Stimulated activated CD4-positive, alpha-beta T cell treated with anti-CD3 and anti-CD28 coated beads, Interleukin-4, amount 100 ng/mL, for 1 hour (primary cell): ENCODE measurements around the gene C10orf67.
"Not testable (repeated sequence)": the region's sequence is repeated elsewhere in the genome, so short reads cannot be mapped to it uniquely, and the experiment has no call there.

ENCODE experiments used
- DNase-seq: peaks from one replicate; pipeline ENCODE4 v3.0.0-alpha.2; 2020

C10orf67 gene

DNA sequence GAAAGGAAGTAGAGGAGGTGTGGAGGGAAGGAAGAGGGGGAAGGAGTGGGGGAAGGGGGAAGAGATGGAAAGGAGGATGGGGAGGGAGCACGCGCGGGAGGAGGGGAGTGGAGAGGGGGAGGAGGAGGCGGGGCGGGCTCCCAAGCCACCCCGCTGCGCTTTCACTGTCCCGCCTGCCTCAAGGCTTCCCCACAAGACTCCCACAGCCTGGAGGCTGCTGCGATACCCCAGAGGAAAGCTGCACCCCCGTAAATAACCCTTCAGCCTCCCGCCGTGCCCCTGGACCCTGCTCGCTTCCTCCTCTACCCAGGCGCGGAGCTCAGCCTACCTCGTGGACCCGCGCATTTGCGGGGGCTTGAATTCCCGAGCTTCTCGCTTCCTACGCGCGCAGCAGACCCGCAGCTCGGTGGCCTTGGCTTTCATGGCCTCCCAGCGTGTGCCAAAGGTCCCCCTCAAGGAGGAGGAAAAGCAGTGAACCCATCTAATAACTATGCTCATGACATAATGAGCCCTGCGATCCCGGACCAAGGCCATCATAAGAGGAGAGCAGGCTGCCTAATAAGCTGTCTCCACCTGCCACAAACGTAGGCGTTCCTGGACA, at the start of gene C10orf67:
TSS of gene C10orf67 (minus strand) at position 557 of the 601 bp plus-strand sequence. CDS start at position 534, 23 bp downstream.
- DNase-seq: peak; percentile 52

DNA sequence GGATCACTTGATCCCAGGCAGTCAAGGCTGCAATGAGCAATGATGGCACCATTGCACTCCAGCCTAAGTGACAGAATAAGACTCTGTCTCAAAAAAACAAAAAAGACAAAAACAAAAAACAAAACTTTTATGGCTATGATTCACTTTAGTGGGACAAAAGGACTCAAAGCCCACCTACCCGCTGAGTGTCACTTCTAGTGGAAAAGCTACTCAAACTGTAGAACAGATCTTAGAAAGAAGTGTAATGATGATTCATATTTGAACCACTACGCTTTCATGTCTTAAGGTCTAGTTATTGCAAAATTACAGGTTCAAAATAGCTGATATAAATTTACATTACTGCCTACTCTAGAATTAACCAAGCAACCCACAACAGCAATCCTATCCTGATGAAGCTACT, 47.2 kb upstream of the C10orf67 start:
- no peak for DNase-seq

- no peak for DNase-seq
Measured at GRCh38 chr10:23390809-23391208, 46.2 kb upstream of the C10orf67 start.

GRCh38 chr10:23390408-23390807, 45.8 kb upstream of the C10orf67 start:
- DNase-seq: not testable (repeated sequence)

DNA sequence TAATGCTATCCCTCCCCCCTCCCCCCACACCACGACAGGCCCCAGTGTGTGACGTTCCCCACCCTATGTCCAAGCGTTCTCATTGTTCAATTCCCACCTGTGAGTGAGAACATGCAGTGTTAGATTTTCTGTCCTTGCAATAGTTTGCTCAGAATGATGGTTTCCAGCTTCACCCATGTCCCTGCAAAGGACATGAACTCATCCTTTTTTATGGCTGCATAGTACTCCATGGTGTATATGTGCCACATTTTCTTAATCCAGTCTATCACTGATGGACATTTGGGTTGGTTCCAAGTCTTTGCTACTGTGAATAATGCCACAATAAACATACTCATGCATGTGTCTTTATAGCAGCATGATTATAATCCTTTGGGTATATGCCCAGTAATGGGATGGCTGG, 42.9 kb upstream of the C10orf67 start:
- DNase-seq: not testable (repeated sequence)

GRCh38 chr10:23386052-23386451, 41.5 kb upstream of the C10orf67 start:
- no peak for DNase-seq

GRCh38 chr10:23384364-23384763, 39.8 kb upstream of the C10orf67 start:
- no peak for DNase-seq

GRCh38 chr10:23383637-23384036, 39.0 kb upstream of the C10orf67 start:
- no peak for DNase-seq

GRCh38 chr10:23381298-23382040, 36.9 kb upstream of the C10orf67 start:
- DNase-seq: no peak

DNA sequence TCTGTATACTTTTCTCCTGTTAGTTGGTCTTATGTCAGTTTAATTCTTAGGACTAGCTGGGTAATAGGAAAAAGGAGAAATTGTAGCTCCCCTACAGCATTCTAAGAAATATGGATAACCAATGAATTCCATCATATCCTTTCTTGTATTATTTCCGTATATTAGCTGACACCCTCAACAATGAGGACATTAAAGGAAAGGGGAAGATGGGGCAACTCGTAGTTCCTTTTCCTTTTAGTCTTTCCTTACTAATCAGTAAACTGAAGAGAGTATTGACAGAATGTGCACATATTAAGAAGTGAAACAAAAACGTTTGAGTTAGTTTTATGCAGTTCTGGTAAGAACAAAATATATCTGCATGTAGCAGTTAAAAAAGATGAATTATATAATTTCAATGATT, 35.1 kb upstream of the C10orf67 start:
- no peak for DNase-seq

GRCh38 chr10:23376229-23376655, 31.6 kb upstream of the C10orf67 start:
- DNase-seq: no peak

DNA sequence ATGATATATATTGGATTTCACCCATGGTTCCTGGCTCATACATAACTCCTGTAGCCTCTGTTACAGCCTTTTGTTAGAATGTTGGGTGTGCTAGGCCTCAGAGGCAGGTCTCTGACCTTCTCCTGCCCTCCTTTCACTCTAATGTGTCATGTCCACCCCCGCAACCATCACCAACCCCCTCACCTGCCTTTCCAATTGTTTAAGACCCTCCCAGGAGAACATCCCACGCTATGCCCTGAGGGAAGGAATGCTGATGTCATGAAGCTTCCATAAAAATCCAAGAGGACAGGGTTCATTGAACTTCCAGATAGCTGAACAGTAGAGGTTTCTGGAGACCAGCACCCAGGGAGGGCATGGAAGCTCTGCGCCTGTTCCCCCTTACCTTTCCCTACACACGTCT, 30.8 kb upstream of the C10orf67 start:
- no peak for DNase-seq

DNA sequence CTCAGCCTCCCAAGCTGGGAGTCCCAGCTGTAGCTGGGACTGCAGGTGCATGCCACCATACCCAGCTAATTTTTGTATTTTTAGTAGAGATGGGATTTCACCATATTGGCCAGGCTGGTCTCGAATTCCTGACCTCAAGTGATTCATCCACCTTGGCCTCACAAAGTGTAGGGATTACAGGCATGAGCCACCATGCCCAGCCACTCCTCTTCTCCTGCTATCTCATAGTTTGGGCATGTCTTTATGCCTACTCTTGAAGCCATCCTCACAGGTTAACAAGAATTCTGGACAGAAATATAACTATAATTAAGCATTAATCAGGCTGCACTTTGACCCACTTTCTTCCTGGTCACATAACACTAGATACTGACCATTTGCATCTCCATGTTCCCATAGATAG, 28.6 kb upstream of the C10orf67 start:
- DNase-seq: no peak

- DNase-seq: no peak
Measured at GRCh38 chr10:23371073-23371472, 26.5 kb upstream of the C10orf67 start.

DNA sequence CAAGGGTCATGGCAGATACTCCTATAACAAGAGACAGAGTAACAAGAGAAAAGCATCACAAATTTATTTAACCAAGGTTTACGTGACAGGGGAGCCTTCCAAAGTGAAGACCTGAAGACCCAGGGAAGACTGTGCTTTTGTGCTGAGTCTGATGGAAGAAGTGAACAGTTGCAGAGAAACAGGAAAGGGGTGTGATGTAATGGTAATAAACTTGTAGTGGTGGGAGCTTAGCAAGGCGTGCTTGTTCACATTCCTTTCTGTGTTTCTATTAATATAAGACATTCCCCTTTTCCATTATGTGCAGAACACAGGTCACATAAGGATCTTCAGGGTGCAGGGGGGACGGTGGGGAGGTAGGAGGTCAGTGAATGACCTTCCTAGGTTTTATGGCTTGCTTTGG, 25.5 kb upstream of the C10orf67 start:
- DNase-seq: no peak

DNA sequence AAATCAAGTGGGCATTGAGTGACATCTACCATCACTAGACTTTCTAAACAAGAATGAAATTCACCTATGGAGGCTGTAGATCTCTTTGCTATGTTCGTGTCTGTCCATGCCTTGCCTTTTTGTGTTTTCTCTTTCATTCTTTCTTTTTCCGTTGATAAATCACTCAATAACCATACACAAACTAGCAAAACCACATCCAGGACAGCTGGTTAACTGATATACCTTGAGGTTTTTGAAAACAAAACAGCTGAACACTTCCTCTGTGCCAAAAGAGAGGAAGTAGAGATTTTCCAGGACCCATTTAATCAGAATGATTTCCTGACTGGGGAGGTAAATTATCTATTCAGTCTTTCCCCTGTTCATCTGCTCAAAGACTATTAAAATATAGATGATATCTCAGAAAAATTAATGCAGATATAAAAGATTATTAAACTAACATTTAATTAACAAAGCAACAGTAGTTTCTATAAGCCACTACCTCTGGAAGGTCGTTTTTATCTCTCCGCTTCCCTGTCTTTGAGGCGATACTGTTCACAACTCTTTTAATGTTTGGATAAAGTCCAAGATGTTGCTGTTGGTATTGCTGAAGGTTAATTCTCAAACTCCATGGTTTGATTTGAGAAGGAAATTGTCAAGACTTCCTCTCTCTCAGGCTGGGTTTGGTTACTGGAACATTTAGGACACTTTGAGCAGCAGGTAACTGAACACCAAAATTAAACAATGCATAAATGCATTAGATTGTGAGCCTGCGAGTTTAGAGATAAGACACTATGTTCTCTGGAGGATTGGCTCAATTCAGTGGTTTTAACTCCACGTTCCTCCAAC, 24.4 kb upstream of the C10orf67 start:
- DNase-seq: no peak

DNA sequence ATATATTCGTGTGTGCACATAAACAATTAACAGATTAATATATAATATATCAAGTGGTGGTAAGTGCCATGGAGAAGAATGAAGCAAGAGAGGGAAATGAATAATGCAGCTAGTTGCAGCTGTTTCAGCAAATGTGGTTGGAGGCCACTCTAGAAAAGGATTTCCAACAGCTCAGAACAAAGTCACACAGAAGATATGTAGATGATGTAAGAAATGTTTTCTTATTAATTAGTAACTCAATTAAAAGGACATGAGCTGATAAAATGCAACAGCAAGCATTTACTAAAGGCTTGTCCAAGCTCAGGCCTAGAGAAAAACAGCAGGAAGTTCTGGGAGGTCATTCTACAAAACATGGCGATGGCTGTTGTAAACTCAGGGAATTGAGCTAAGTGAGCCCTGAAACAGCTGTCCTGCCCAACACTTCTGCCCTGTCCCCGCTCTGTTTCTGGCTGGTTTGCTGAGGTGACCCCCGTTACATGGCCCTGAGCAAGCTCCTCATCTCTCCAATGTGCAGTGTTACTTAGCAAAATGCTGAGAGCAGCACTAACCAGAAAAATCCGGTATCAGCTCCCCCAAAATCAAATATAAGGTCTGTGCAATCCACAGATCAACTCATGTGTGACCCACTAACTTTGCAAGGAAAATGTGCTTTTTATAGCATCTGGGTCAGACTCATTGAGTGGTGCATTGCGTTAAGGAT, 23.4 kb upstream of the C10orf67 start:
- no peak for DNase-seq

DNA sequence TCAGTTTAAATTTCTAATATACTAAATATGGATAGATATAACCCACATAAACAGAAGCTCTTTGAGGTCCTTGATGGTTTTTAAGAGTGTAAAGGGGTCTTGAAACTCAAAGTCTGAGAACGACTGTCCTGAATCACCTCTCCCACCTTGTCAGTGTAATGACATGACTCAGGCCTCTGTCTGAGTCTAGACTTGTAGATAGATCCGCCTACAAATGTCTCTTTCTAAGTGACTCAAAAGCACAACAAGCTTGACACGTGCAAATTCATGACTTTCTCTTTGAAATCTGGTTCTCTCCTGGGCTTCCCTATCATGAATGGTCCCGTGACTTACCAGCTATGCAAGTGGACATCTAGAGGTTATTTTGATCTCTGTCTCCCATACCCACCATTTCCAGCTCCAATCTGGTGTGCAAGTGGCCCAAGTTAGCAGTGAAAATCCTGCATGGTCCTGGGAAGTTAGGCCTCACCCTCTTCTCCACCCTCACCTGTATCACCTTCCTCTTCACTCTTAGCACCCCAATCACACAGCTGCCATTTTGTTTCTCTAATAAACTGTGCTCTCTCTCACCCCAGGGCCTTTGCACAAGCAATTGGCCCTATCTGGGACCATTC, 20.9 kb upstream of the C10orf67 start:
- DNase-seq: not testable (repeated sequence)

DNA sequence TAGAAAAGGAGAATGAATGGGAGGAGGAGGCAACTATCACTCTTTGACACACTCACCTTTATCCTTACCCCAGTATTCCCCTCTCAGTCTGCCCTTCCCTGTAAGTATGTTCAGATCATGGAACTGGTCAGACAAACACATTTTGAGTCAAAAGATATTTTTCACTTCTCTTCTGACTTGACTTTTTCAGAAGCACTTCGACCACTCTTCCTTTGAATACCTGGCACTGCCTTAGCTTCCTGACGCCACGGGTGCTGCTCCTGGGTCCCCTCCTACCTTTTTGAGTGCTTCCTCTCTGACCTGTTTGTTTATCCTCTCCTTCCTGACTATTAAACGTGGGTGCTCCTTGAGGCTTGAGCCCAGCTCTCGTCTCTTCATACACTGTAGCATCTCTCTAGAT, 19.8 kb upstream of the C10orf67 start:
- DNase-seq: no peak

GRCh38 chr10:23363793-23364135, 19.2 kb upstream of the C10orf67 start:
- DNase-seq: no peak

GRCh38 chr10:23362879-23363792, 18.5 kb upstream of the C10orf67 start:
- DNase-seq: peak; percentile 48
